Choroid plexus epithelial cell (primary cell): ENCODE measurements around the gene RPN2.

ENCODE experiments used
- DNase-seq: peaks from one replicate; pipeline ENCODE4 v3.0.0-alpha.2; 2010; ENCODE audit warnings: low read depth
- H3K4me3 ChIP-seq: 2 replicates; pipeline ENCODE4 v1.5.1; 2011; ENCODE audit warnings: low read depth, mild to moderate bottlenecking, control low read depth, low read length, moderate library complexity
- CTCF ChIP-seq: conservative IDR thresholded peaks from 2 replicates; pipeline ENCODE4 v1.5.1; 2011; ENCODE audit warnings: low read depth, mild to moderate bottlenecking, control low read depth, inconsistent platforms, low read length, moderate library complexity

RPN2 gene

GRCh38 chr20:37178839-37179682 is at the start of gene RPN2, which contains the start of gene MROH8:
Gene RPN2 (plus strand): TSS chr20:37179330. CDS start chr20:37179357, 27 bp downstream.
Gene MROH8 (minus strand): TSS chr20:37179548.
- peak; percentile 99 for DNase-seq
- no peak for TF ChIP-seq CTCF

GRCh38 chr20:37131486-37131885 is 47.6 kb upstream of the RPN2 start:
- peak; percentile 27 for DNase-seq
- no peak overlapping the region for H3K4me3 ChIP-seq

More at GRCh38 chr20:37178839-37179682, at the start of gene RPN2, which contains the start of gene MROH8:
- H3K4me3 ChIP-seq: peak within 1 kb of the TSS; percentile 96

GRCh38 chr20:37133952-37134351 is 45.2 kb upstream of the RPN2 start:
- DNase-seq: no peak
- TF ChIP-seq CTCF: no peak
- H3K4me3 ChIP-seq: no peak overlapping the region

More at GRCh38 chr20:37131486-37131885, 47.6 kb upstream of the RPN2 start:
- TF ChIP-seq CTCF: no peak

- DNase-seq: no peak
- TF ChIP-seq CTCF: no peak
- no peak overlapping the region for H3K4me3 ChIP-seq
Measured at GRCh38 chr20:37137547-37137946, 41.6 kb upstream of the RPN2 start.

DNA sequence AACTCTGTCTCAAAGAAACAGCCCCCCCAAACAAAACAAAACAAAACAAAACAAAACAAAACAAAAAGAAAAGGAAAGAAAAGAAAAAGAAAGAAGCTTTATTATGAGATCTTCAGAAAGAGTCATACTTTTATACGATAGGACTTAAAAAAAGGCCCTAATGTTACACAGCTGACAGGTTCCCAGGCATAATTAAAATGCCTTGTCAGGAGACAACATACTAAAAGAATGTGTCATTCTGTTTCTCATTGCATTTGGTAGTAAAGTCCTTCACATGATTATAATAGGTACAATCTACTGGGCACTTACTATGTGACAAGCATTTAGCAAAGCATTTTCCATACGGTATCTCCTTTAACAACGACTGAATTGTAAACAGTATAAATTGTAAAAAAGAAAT is 36.4 kb upstream of the RPN2 start:
- TF ChIP-seq CTCF: no peak
- peak; percentile 10 for DNase-seq
- no peak overlapping the region for H3K4me3 ChIP-seq

DNA sequence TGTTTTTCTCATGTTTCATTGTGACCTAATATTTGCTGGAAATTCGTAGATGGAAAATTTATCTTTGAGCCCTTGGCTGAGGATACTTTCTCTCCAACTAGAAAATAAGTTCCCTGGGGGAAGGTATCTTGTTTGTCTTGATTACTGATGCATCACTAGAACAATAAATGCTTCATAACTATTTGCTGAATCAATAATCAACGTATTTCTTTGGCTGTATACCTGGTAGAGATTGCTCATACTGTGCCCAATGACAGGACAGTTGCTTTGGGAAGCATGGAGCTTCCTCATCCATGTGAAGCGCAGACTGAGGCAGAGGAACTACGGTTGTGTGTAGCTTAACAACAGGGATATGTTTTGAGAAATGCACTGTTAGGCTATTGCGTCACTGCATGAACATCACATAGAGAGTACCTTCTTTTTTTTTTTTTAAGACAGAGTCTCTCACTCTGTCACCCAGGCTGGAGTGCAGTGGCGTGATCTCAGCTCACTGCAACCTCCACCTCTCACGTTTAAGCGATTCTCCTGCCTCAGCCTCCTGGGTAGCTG is 34.2 kb upstream of the RPN2 start:
- no peak for TF ChIP-seq CTCF
- DNase-seq: peak; percentile 18
- no peak overlapping the region for H3K4me3 ChIP-seq
